ENCODE measurements around the gene USP40. TPM values are rescaled to one million over a fixed set of nuclear protein-coding genes. Genes with fewer than 3 reads are reported as not detected.

The USP40 gene
- total and polyA plus RNA-seq, 10 of the 15 experiments (the other 5 are each of a cell fraction or from before 2014, with no cell fraction given): 3.4 to 20.8 (median 15.2) TPM

DNA sequence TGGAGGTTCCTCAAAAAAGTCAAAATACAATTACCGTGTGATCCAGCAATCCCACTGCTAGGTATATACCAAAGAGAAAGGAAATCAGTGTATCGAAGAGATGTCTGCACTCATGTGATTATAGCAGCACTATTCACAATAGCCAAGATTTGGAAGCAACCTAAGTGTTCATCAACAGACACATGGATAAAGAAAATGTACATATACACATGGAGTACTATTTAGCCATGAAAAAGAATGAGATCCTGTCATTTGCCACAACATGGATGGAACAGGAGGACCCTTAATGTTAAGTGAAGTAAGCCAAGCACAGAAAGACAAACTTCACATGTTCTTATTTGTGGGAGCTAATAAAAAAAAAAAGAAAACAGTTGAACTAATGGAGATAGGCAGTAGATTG lies 133.6 kb downstream of the USP40 start (continued):
- TF ChIP-seq, protein P1, sequence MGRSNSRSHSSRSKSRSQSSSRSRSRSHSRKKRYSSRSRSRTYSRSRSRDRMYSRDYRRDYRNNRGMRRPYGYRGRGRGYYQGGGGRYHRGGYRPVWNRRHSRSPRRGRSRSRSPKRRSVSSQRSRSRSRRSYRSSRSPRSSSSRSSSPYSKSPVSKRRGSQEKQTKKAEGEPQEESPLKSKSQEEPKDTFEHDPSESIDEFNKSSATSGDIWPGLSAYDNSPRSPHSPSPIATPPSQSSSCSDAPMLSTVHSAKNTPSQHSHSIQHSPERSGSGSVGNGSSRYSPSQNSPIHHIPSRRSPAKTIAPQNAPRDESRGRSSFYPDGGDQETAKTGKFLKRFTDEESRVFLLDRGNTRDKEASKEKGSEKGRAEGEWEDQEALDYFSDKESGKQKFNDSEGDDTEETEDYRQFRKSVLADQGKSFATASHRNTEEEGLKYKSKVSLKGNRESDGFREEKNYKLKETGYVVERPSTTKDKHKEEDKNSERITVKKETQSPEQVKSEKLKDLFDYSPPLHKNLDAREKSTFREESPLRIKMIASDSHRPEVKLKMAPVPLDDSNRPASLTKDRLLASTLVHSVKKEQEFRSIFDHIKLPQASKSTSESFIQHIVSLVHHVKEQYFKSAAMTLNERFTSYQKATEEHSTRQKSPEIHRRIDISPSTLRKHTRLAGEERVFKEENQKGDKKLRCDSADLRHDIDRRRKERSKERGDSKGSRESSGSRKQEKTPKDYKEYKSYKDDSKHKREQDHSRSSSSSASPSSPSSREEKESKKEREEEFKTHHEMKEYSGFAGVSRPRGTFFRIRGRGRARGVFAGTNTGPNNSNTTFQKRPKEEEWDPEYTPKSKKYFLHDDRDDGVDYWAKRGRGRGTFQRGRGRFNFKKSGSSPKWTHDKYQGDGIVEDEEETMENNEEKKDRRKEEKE (IDR thresholded peaks at IDR 0.05): no peak

DNA sequence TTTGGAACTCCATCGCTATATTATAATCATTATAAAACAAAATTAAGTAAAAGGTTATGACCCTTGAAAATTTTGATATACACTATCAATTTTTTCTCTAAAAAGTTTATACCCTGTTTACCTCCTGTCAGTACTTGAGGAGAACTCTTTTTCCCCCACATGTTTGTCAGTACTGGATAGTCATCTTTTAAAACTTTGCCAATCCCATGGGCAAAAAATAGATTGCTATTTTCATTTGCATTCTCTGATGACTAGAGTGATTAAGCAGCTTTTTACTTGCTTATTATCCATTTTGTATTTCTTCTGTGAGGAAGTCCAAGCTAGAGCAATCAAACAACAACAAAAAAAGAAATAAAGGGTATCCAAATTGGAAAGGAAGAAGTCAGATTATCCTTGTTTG lies 135.9 kb downstream of the USP40 start:
- RAD21 ChIA-PET (ENCODE audit: unreplicated experiment): no interaction called here

More for the DNA sequence above, 135.9 kb downstream of the USP40 start:
- Histone ChIP-seq H3K79me2 (ENCODE audit: control insufficient read depth, insufficient read depth, low read length) (peaks cover 11% of the 10 kb centered on the region), H3K4me2 (ENCODE audit: control insufficient read depth, insufficient read depth) (no peak overlapping the region), H3K36me3 (ENCODE audit: control insufficient read depth in 2 of 2, insufficient read depth in 2 of 2, low read length in 1 of 2) (peaks cover 9 to 24% of the 10 kb centered on the region in 2 experiments), H3K9ac (ENCODE audit: control insufficient read depth, insufficient read depth, low read length) (no peak overlapping the region), H3K4me1 (ENCODE audit: control insufficient read depth, insufficient read depth, low read length) (peaks cover 5% of the 10 kb centered on the region), H2AFZ (ENCODE audit: control insufficient read depth, low read depth, low read length) (no peak overlapping the region), H3K27ac (ENCODE audit: control insufficient read depth, insufficient read depth) (no peak overlapping the region), H3K27me3 (replicated peaks in 1 of 2; ENCODE audit: control insufficient read depth in 2 of 2, insufficient read depth in 2 of 2, low read length in 1 of 2) (no peaks in the 10 kb centered on the region), H3K4me3 (no peak overlapping the region), H4K20me1 (ENCODE audit: control insufficient read depth, insufficient read depth) (no peaks in the 10 kb centered on the region; the same call in 1 of the 2 replicates), H3K9me3 (replicated peaks; ENCODE audit: control insufficient read depth, insufficient read depth, low read length) (peaks cover 4% of the 10 kb centered on the region; the same call in 2 of the 3 replicates)
- BruUV-seq (replicated peaks): no TSS peak
- in situ Hi-C loops (cut with MboI) (no loop called here), intact Hi-C loops (cut with micrococcal nuclease; ENCODE audit: unreplicated experiment) (no loop called here)
- TF ChIP-seq KLF5 (IDR thresholded peaks at IDR 0.05; ENCODE audit: partially characterized antibody) (no peak), CBX3 (IDR thresholded peaks at IDR 0.05; ENCODE audit: borderline replicate concordance, low read depth) (no peak), SMAD5 (IDR thresholded peaks at IDR 0.05; ENCODE audit: low read depth) (no peak), RAD21 (IDR thresholded peaks at IDR 0.05; ENCODE audit: insufficient read depth, low read depth, low read length) (no peak), NRF1 (conservative IDR thresholded peaks at IDR 0.05; ENCODE audit: low read depth, low read length) (no peak), CHD2 (IDR thresholded peaks at IDR 0.05; ENCODE audit: borderline replicate concordance, low read depth, low read length) (no peak), HCFC1 (IDR thresholded peaks at IDR 0.05; ENCODE audit: low read length) (no peak), RAD51 (IDR thresholded peaks at IDR 0.05) (no peak), HDAC6 (IDR thresholded peaks at IDR 0.05; ENCODE audit: unreplicated experiment) (no peak), JUNB (IDR thresholded peaks at IDR 0.05) (no peak), SRF (IDR thresholded peaks at IDR 0.05; ENCODE audit: low read depth in 2 of 2, low read length in 2 of 2) (no peak), EP300 (IDR thresholded peaks at IDR 0.05; ENCODE audit: borderline replicate concordance in 1 of 2, control insufficient read depth in 1 of 2, low read depth in 2 of 2, low read length in 2 of 2) (no peak), CBX5 (IDR thresholded peaks at IDR 0.05; ENCODE audit: low read depth) (no peak), RUNX3 (IDR thresholded peaks at IDR 0.05; ENCODE audit: low read length) (no peak)
- TF ChIP-seq, protein P2, sequence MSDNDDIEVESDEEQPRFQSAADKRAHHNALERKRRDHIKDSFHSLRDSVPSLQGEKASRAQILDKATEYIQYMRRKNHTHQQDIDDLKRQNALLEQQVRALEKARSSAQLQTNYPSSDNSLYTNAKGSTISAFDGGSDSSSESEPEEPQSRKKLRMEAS (IDR thresholded peaks at IDR 0.05; ENCODE audit: low read depth, low read length): no peak
- TF ChIP-seq, protein P3, sequence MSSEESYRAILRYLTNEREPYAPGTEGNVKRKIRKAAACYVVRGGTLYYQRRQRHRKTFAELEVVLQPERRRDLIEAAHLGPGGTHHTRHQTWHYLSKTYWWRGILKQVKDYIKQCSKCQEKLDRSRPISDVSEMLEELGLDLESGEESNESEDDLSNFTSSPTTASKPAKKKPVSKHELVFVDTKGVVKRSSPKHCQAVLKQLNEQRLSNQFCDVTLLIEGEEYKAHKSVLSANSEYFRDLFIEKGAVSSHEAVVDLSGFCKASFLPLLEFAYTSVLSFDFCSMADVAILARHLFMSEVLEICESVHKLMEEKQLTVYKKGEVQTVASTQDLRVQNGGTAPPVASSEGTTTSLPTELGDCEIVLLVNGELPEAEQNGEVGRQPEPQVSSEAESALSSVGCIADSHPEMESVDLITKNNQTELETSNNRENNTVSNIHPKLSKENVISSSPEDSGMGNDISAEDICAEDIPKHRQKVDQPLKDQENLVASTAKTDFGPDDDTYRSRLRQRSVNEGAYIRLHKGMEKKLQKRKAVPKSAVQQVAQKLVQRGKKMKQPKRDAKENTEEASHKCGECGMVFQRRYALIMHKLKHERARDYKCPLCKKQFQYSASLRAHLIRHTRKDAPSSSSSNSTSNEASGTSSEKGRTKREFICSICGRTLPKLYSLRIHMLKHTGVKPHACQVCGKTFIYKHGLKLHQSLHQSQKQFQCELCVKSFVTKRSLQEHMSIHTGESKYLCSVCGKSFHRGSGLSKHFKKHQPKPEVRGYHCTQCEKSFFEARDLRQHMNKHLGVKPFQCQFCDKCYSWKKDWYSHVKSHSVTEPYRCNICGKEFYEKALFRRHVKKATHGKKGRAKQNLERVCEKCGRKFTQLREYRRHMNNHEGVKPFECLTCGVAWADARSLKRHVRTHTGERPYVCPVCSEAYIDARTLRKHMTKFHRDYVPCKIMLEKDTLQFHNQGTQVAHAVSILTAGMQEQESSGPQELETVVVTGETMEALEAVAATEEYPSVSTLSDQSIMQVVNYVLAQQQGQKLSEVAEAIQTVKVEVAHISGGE (CRISPR knock-in tag; IDR thresholded peaks at IDR 0.05): no peak
- ChIA-PET SMC1A (ENCODE audit: uncharacterized antibody, unreplicated experiment) (interaction anchor here (4.1 kb wide), 1 partner anchor 13 kb away, joined by 14 read pairs; no protein-coding TSS in a partner anchor), POLR2A (no interaction called here), CTCF (interaction anchor here (1.7 kb wide), 1 partner anchor 13 kb away, joined by 5 read pairs; no protein-coding TSS in a partner anchor)
- FAIRE-seq: no peak
- no peak for DNase-seq (ENCODE audit: low read depth, low spot score)
- 100% methylated on average over 1 of the region's 1 CpG for WGBS (ENCODE audit: insufficient coverage, insufficient replicate concordance, low lambda C conversion rate, missing lambda C conversion rate)
- no peak for ATAC-seq

All from GM12878 (cell line).